DOHH2 (cell line): Measurements from ENCODE around the gene IL1A.

Experiments used
- H3F3A ChIP-seq: fragments of 200-600 bp; sonication (generic), shearing (Covaris generic); 2 replicates; pipeline ENCODE4 v1.6.0; 2016; ENCODE audit warnings: antibody characterized with exemption, mild to moderate bottlenecking; ENCODE audit not compliant: control insufficient read depth, insufficient read depth
- H3K27ac ChIP-seq: fragments of 200-600 bp; sonication (generic); 2 replicates; pipeline ENCODE4 v1.5.1; 2014; ENCODE audit warnings: low read depth, mild to moderate bottlenecking, low read length, moderate library complexity
- H3K27me3 ChIP-seq: fragments of 200-600 bp; sonication (generic); 2 replicates; pipeline ENCODE4 v1.6.1; 2014; ENCODE audit warnings: mild to moderate bottlenecking, low read length, mixed read lengths; ENCODE audit not compliant: control insufficient read depth
- H3K36me3 ChIP-seq: fragments of 200-600 bp; sonication (generic); 2 replicates; pipeline ENCODE4 v1.6.1; 2014; ENCODE audit warnings: mild to moderate bottlenecking, low read length, moderate library complexity, mixed read lengths; ENCODE audit not compliant: control insufficient read depth
- H3K4me1 ChIP-seq: fragments of 200-600 bp; sonication (generic); 2 replicates; pipeline ENCODE4 v1.6.1; 2014; ENCODE audit warnings: mild to moderate bottlenecking, low read length, mixed read lengths; ENCODE audit not compliant: control insufficient read depth
- H3K4me2 ChIP-seq: fragments of 200-600 bp; sonication (generic); 2 replicates; pipeline ENCODE4 v1.6.0; 2014; ENCODE audit warnings: mild to moderate bottlenecking, low read length, moderate library complexity
- H3K4me3 ChIP-seq: fragments of 200-600 bp; sonication (generic); 2 replicates; pipeline ENCODE4 v1.5.1; 2014; ENCODE audit warnings: mild to moderate bottlenecking, low read length, mixed read lengths
- H3K79me2 ChIP-seq: fragments of 200-600 bp; sonication (generic); 2 replicates; pipeline ENCODE4 v1.6.1; 2014; ENCODE audit warnings: mild to moderate bottlenecking, low read length, mixed read lengths; ENCODE audit not compliant: control insufficient read depth
- H3K9me2 ChIP-seq: fragments of 200-600 bp; sonication (generic); replicated peaks from 2 replicates; pipeline ENCODE4 v1.6.1; 2014; ENCODE audit warnings: mild to moderate bottlenecking, low read length, mixed read lengths; ENCODE audit not compliant: control insufficient read depth
- H3K9me3 ChIP-seq: fragments of 200-600 bp; sonication (generic); 2 replicates; pipeline ENCODE4 v1.6.1; 2014; ENCODE audit warnings: antibody characterized with exemption, low read length, mixed read lengths; ENCODE audit not compliant: control insufficient read depth, insufficient read depth
- H4K20me1 ChIP-seq: fragments of 200-600 bp; sonication (generic); 2 replicates; pipeline ENCODE4 v1.6.0; 2014; ENCODE audit warnings: low read depth, mild to moderate bottlenecking, antibody characterized with exemption, low read length, moderate library complexity; ENCODE audit not compliant: control insufficient read depth, insufficient read depth
- EZH2phosphoT487 ChIP-seq: fragments of 200-600 bp; sonication (generic); IDR thresholded peaks from 2 replicates; pipeline ENCODE4 v1.6.1; 2017; ENCODE audit warnings: borderline replicate concordance, mild to moderate bottlenecking, antibody characterized with exemption, low read length, moderate library complexity, mixed read lengths
- TF ChIP-seq, protein P1 (sequence below): fragments of 200-600 bp; sonication (generic); IDR thresholded peaks from one replicate; pipeline ENCODE4 v1.5.1; 2014; ENCODE audit warnings: antibody characterized with exemption, mild to moderate bottlenecking, low read depth, low read length; ENCODE audit not compliant: poor library complexity, severe bottlenecking

The IL1A gene

DNA sequence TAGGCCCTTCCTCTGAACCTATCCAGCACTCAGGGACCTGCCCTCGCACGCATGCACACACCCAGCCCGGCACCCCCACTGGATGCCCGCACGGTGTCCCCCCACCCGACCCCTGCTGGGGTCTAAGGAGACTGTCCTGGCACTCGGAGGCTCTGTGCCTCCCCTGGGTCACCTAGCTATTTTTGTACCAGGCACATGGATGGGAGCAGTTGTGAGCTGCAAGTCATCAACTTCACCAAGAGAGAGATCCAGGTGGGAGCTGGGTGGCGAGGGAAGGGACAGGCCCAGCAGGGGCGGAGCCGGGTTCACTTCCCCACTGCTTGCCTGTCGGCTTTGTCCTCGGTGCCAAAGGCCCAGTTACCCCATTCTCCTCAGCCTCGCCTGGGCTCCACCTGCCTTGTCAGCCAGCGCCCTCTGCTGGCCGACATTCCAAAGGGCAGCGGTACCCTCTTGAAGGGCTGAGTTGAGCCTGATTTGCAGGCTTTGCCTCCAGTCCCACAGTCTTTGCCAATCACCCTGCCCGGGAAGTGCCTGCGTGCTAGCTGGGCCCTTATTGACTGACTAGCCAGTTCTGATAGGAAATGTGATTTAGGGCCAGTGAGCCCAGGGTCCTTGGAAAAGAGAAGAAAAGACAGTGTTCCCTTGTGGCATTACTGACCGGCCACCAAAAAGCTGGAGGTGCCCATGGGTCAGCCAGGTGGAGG, 57.7 kb downstream of the IL1A start:
- no peak for TF ChIP-seq EZH2phosphoT487
- TF ChIP-seq, protein P1, sequence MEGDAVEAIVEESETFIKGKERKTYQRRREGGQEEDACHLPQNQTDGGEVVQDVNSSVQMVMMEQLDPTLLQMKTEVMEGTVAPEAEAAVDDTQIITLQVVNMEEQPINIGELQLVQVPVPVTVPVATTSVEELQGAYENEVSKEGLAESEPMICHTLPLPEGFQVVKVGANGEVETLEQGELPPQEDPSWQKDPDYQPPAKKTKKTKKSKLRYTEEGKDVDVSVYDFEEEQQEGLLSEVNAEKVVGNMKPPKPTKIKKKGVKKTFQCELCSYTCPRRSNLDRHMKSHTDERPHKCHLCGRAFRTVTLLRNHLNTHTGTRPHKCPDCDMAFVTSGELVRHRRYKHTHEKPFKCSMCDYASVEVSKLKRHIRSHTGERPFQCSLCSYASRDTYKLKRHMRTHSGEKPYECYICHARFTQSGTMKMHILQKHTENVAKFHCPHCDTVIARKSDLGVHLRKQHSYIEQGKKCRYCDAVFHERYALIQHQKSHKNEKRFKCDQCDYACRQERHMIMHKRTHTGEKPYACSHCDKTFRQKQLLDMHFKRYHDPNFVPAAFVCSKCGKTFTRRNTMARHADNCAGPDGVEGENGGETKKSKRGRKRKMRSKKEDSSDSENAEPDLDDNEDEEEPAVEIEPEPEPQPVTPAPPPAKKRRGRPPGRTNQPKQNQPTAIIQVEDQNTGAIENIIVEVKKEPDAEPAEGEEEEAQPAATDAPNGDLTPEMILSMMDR, result peak; percentile 94
- Histone ChIP-seq H3K27me3 (peaks cover 6% of the 10 kb centered on the region; the same call in 1 of the 2 replicates), H4K20me1 (no peaks in the 10 kb centered on the region), H3K27ac (no peak overlapping the region), H3K4me3 (no peak overlapping the region), H3K9me3 (no peaks in the 10 kb centered on the region), H3F3A (no peaks in the 10 kb centered on the region), H3K36me3 (no peaks in the 10 kb centered on the region), H3K4me2 (peak overlapping the region; percentile 34), H3K9me2 (no peaks in the 10 kb centered on the region), H3K4me1 (peaks cover 5% of the 10 kb centered on the region), H3K79me2 (no peaks in the 10 kb centered on the region)

DNA sequence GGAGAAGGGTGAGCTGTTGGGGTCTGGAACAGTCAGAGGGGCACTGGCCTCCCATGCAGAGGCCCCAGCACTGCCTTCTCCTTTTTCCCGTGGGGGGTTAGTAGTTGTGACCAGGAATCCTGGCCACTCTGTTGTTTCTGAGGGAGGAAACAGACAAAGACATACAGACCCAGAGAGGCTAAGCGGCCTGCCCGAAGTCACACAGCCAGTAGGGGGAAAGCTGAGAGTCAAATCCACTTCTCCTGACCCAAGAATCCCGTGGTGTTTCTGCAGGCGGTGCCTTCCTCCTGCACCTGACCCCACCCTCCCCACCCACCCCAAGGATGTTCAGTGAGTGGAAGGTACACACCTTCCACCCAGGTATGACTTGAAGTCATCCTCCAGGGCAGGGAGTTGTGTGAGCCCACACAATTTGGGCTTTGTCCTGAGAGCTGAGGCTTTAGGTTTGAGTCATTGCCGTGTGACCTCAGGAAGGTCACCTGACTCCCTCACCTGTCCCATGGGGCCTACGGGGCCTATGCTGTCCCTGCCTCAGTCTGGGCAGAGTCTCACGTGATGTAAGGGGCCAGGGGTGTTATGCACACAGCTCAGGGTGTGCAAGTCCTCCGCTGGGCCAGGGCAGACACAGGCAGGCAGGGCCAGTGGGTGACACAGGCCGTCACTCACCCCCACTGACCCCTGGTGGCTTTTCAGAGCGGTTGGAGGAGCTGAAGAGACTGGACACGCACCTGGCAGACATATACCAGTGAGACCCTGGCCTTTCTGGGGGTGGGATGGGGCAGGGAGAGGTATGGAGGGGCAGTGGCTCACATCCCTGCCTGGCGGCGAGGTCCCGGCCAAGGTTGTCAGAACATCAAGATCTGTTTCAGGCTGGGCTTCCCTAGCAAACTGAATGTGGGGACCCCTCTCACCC, 58.5 kb downstream of the IL1A start:
- no peaks in the 10 kb centered on the region for H3F3A ChIP-seq
- H3K27ac ChIP-seq, result no peak overlapping the region
- peaks cover 6% of the 10 kb centered on the region; the same call in 1 of the 2 replicates for H3K27me3 ChIP-seq
- TF ChIP-seq EZH2phosphoT487, result no peak
- TF ChIP-seq, protein P1, result no peak
- H3K9me2 ChIP-seq, result no peaks in the 10 kb centered on the region
- H3K4me2 ChIP-seq, result no peak overlapping the region
- no peak overlapping the region for H3K4me3 ChIP-seq
- H4K20me1 ChIP-seq, result no peaks in the 10 kb centered on the region
- no peaks in the 10 kb centered on the region for H3K36me3 ChIP-seq
- H3K79me2 ChIP-seq, result no peaks in the 10 kb centered on the region
- H3K9me3 ChIP-seq, result no peaks in the 10 kb centered on the region
- H3K4me1 ChIP-seq, result peaks cover 5% of the 10 kb centered on the region

DNA sequence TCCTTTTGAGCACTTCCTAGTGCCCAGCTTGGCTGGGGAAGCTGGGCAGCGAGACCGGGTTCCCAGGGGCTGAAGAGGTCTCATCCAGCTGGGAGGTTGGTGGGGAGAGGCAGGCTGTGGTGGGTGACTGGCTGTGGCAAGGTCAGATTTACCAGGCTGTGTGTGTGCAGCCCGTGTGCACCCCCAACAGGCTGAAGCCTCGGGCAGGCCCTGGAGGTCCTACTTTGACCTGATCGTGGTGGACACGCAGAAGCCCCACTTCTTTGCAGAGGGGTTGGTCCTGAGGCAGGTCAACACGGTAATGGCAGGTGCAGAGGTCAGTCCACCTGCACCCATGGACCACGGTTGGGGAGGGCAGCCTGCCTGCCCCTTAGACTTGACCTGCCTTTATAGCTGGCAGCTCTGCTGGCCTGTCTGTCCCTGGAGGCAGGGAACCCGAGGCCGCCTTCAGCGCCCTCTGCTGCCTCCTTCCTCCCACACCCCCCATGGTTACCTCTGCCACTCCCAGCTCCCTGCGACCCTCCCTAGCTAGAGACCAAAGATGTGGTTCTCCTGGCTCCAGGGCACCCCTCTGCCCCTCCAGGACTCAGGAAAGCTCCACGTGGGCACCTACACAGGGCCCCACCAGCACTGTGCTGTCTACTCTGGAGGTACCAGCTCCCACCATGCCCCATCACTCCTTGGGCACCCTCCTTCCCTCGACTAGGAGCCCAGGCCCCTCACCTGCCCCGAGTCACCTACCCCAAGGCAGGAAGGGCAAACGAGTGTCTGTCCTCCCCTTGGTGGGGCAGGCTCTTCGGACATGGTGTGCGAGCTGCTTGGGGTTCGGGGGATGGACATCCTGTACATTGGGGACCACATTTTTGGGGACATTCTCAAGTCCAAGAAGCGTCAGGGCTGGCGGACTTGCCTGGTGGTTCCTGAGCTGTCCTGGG, 59.4 kb downstream of the IL1A start:
- H3K79me2 ChIP-seq, result no peaks in the 10 kb centered on the region
- no peaks in the 10 kb centered on the region for H3K36me3 ChIP-seq
- H3K4me1 ChIP-seq, result peaks cover 5% of the 10 kb centered on the region
- TF ChIP-seq EZH2phosphoT487, result no peak
- TF ChIP-seq, protein P1, result peak; percentile 44
- no peaks in the 10 kb centered on the region for H4K20me1 ChIP-seq
- no peak overlapping the region for H3K4me2 ChIP-seq
- no peak overlapping the region for H3K27ac ChIP-seq
- H3K4me3 ChIP-seq, result no peak overlapping the region
- H3K27me3 ChIP-seq, result peaks cover 6% of the 10 kb centered on the region; the same call in 1 of the 2 replicates
- H3F3A ChIP-seq, result no peaks in the 10 kb centered on the region
- H3K9me3 ChIP-seq, result no peaks in the 10 kb centered on the region
- H3K9me2 ChIP-seq, result no peaks in the 10 kb centered on the region
